H1 (cell line): ENCODE results near the gene MORC2. TPM values are rescaled to one million over a fixed set of nuclear protein-coding genes. Genes with fewer than 3 reads are reported as not detected.

Source experiments
- CTCF ChIA-PET: fragments of 300-600 bp; sonication (Branson Sonifier 250); formaldehyde crosslinking; loops from one replicate; lab custom pipeline; 2021; ENCODE audit not compliant: partially characterized antibody; lab: Charles Lee
- POLR2A ChIA-PET: fragments of 300-600 bp; sonication (Branson Sonifier 250); formaldehyde crosslinking; loops from one replicate; lab custom pipeline; 2021; ENCODE audit warnings: inconsistent platforms; ENCODE audit not compliant: partially characterized antibody; lab: Charles Lee
- DNase-seq, 2 experiments: peaks; one replicate each; pipeline versions ENCODE4 v3.0.0 to v3.0.0-alpha.2; 2010 to 2022; ENCODE audit warnings: low spot score in 2 of 2, low read depth in 1 of 2, mixed read lengths in 1 of 2
- FAIRE-seq: peaks from 2 replicates; lab custom pipeline; 2011; peaks lifted over from hg19 to GRCh38; lab: Jason Lieb, UNC
- H2AFZ ChIP-seq: 2 replicates; pipeline ENCODE4 v1.8.1; 2012; ENCODE audit warnings: low read length, inconsistent platforms
- H2AK5ac ChIP-seq: 2 replicates; pipeline ENCODE4 v1.6.1; 2013; ENCODE audit warnings: low read depth, low read length
- H2BK120ac ChIP-seq: replicated peaks from 2 replicates; pipeline ENCODE3; 2013; ENCODE audit warnings: low read depth, low read length, inconsistent platforms
- H2BK12ac ChIP-seq: 2 replicates; pipeline ENCODE4 v1.6.1; 2013; ENCODE audit warnings: low read depth, low read length
- H2BK15ac ChIP-seq: 2 replicates; pipeline ENCODE4 v1.6.1; 2013; ENCODE audit warnings: low read length
- H2BK20ac ChIP-seq: 2 replicates; pipeline ENCODE4 v1.6.1; 2013; ENCODE audit warnings: low read length
- H2BK5ac ChIP-seq: 2 replicates; pipeline ENCODE4 v1.6.1; 2013; ENCODE audit warnings: low read depth, low read length
- H3K14ac ChIP-seq: 2 replicates; pipeline ENCODE4 v1.6.1; 2013; ENCODE audit warnings: inconsistent platforms; ENCODE audit not compliant: insufficient read length
- H3K18ac ChIP-seq: 2 replicates; pipeline ENCODE4 v1.6.1; 2013; ENCODE audit warnings: low read length; ENCODE audit errors: extremely low read depth
- H3K23ac ChIP-seq: 2 replicates; pipeline ENCODE4 v1.6.1; 2013; ENCODE audit warnings: inconsistent platforms; ENCODE audit not compliant: insufficient read length
- H3K23me2 ChIP-seq: 2 replicates; pipeline ENCODE4 v1.6.1; 2013; ENCODE audit warnings: low read depth, low read length
- H3K27ac ChIP-seq: 2 replicates; pipeline ENCODE4 v1.6.1; 2011; ENCODE audit warnings: low read depth, low read length, inconsistent platforms
- H3K27me3 ChIP-seq, 4 experiments: replicated peaks in 1 of 4; 1 replicate in 1 of 4; 2 replicates in 3 of 4; pipeline versions ENCODE4 v1.6.1 to v1.8.1; 2011 to 2013; ENCODE audit warnings: low read length in 3 of 4, mild to moderate bottlenecking in 3 of 4, inconsistent platforms in 2 of 4, mixed read lengths in 2 of 4, moderate library complexity in 1 of 4; ENCODE audit not compliant: control insufficient read depth in 3 of 4, insufficient read depth in 3 of 4; ENCODE audit errors: extremely low read depth in 1 of 4
- H3K36me3 ChIP-seq, 4 experiments: 2 replicates each; pipeline versions ENCODE4 v1.6.1 to v1.8.1; 2011 to 2013; ENCODE audit warnings: mild to moderate bottlenecking in 4 of 4, low read length in 3 of 4, moderate library complexity in 2 of 4, control low read depth in 1 of 4, inconsistent platforms in 1 of 4; ENCODE audit not compliant: insufficient read depth in 4 of 4, control insufficient read depth in 2 of 4
- H3K4ac ChIP-seq: replicated peaks from 2 replicates; pipeline ENCODE3; 2013; ENCODE audit warnings: low read length, low read depth, mixed read lengths, inconsistent platforms; ENCODE audit not compliant: insufficient read length
- H3K4me1 ChIP-seq, 4 experiments: replicated peaks in 1 of 4; 1 replicate in 1 of 4; 2 replicates in 3 of 4; pipeline versions ENCODE4 v1.6.1 to v1.8.1; 2011 to 2013; ENCODE audit warnings: low read length in 3 of 4, inconsistent platforms in 2 of 4, mixed read lengths in 1 of 4; ENCODE audit not compliant: insufficient read depth in 4 of 4, control insufficient read depth in 3 of 4
- H3K4me2 ChIP-seq, 2 experiments: 2 replicates each; pipeline versions ENCODE4 v1.6.1 to v1.8.1; 2011 to 2013; ENCODE audit warnings: low read depth in 2 of 2, low read length in 2 of 2, control low read depth in 1 of 2, inconsistent platforms in 1 of 2, mild to moderate bottlenecking in 1 of 2; ENCODE audit not compliant: insufficient read depth in 1 of 2
- H3K4me3 ChIP-seq, 4 experiments: fragments of 200-600, 300-600 bp in 1 of 4; sonication (generic), shearing (Covaris generic), sonication (Bioruptor Twin) in 1 of 4; 2 replicates each; pipeline versions ENCODE4 v1.5.1 to v1.8.1; 2011 to 2016; ENCODE audit warnings: low read length in 4 of 4, low read depth in 3 of 4, control low read depth in 2 of 4, inconsistent platforms in 2 of 4, mild to moderate bottlenecking in 2 of 4, mixed read lengths in 1 of 4, moderate library complexity in 1 of 4; ENCODE audit not compliant: insufficient read depth in 2 of 4; ENCODE audit errors: extremely low read depth in 1 of 4
- H3K56ac ChIP-seq: replicated peaks from 2 replicates; pipeline ENCODE3; 2013; ENCODE audit warnings: low read depth, mild to moderate bottlenecking, mixed read lengths, low read length, inconsistent platforms; ENCODE audit not compliant: insufficient read length
- H3K79me1 ChIP-seq: 2 replicates; pipeline ENCODE4 v1.6.1; 2013; ENCODE audit warnings: low read depth, low read length, control low read depth
- H3K79me2 ChIP-seq, 2 experiments: 2 replicates each; pipeline versions ENCODE4 v1.6.1 to v1.8.1; 2012 to 2013; ENCODE audit warnings: low read length in 2 of 2, mild to moderate bottlenecking in 2 of 2, inconsistent platforms in 1 of 2; ENCODE audit not compliant: insufficient read depth in 2 of 2, control insufficient read depth in 1 of 2
- H3K9ac ChIP-seq, 4 experiments: replicated peaks in 1 of 4; 1 replicate in 1 of 4; 2 replicates in 3 of 4; pipeline versions ENCODE4 v1.6.1 to v1.8.1; 2011 to 2013; ENCODE audit warnings: low read depth in 3 of 4, low read length in 3 of 4, control low read depth in 2 of 4, mild to moderate bottlenecking in 2 of 4, moderate library complexity in 2 of 4, inconsistent platforms in 1 of 4; ENCODE audit errors: extremely low read depth in 1 of 4
- H3K9me3 ChIP-seq, 2 experiments: 2 replicates each; pipeline versions ENCODE4 v1.6.1 to v1.8.1; 2012 to 2013; ENCODE audit warnings: mild to moderate bottlenecking in 2 of 2, moderate library complexity in 2 of 2, control low read depth in 1 of 2, inconsistent platforms in 1 of 2, low read depth in 1 of 2, low read length in 1 of 2, mixed read lengths in 1 of 2; ENCODE audit not compliant: insufficient read depth in 2 of 2
- H4K20me1 ChIP-seq, 2 experiments: replicated peaks in 1 of 2; 2 replicates each; pipeline versions ENCODE3 to v1.8.1; 2011 to 2013; ENCODE audit warnings: inconsistent platforms in 2 of 2, low read length in 2 of 2, mild to moderate bottlenecking in 1 of 2; ENCODE audit not compliant: insufficient read depth in 2 of 2, control insufficient read depth in 1 of 2
- H4K5ac ChIP-seq: 2 replicates; pipeline ENCODE4 v1.6.1; 2013; ENCODE audit warnings: low read length, low read depth, mixed read lengths, inconsistent platforms; ENCODE audit not compliant: insufficient read length
- H4K8ac ChIP-seq: 2 replicates; pipeline ENCODE4 v1.8.0; 2013; ENCODE audit warnings: mild to moderate bottlenecking, moderate library complexity, low read length, inconsistent platforms; ENCODE audit not compliant: insufficient read depth; ENCODE audit errors: extremely low read depth
- H4K91ac ChIP-seq: replicated peaks from 2 replicates; pipeline ENCODE3; 2013; ENCODE audit warnings: low read length, mixed read lengths, inconsistent platforms; ENCODE audit not compliant: insufficient read length
- CEBPB ChIP-seq: IDR thresholded peaks from 2 replicates; pipeline ENCODE4 v1.6.1; 2012; ENCODE audit warnings: low read depth, low read length
- EGR1 ChIP-seq: IDR thresholded peaks from 2 replicates; pipeline ENCODE4 v1.6.1; 2011; ENCODE audit warnings: low read depth, low read length, borderline replicate concordance
- GABPA ChIP-seq: IDR thresholded peaks from 2 replicates; pipeline ENCODE4 v1.6.1; 2011; ENCODE audit warnings: mild to moderate bottlenecking, low read length, moderate library complexity, borderline replicate concordance; ENCODE audit not compliant: insufficient read depth
- HDAC2 ChIP-seq, 2 experiments: fragments of 300-600 bp in 1 of 2; sonication (generic) in 1 of 2; IDR thresholded peaks; 2 replicates each; pipeline ENCODE4 v1.6.1; 2011 to 2012; ENCODE audit warnings: low read depth in 2 of 2, low read length in 2 of 2, mild to moderate bottlenecking in 2 of 2, moderate library complexity in 2 of 2, borderline replicate concordance in 1 of 2, inconsistent platforms in 1 of 2
- KDM4A ChIP-seq: IDR thresholded peaks from one replicate; pipeline ENCODE4 v1.7.1; 2012; ENCODE audit warnings: low read depth, mild to moderate bottlenecking, moderate library complexity, low read length, inconsistent platforms; ENCODE audit not compliant: severe bottlenecking
- RXRA ChIP-seq: IDR thresholded peaks from 2 replicates; pipeline ENCODE4 v1.6.1; 2011; ENCODE audit warnings: low read depth, mild to moderate bottlenecking, low read length, moderate library complexity; ENCODE audit not compliant: insufficient read depth
- SAP30 ChIP-seq: fragments of 300-600 bp; sonication (generic); IDR thresholded peaks from 2 replicates; pipeline ENCODE4 v1.7.1; 2012; ENCODE audit warnings: low read length, moderate library complexity, mild to moderate bottlenecking, inconsistent platforms; ENCODE audit not compliant: insufficient read depth, insufficient replicate concordance
- SIRT6 ChIP-seq: IDR thresholded peaks from one replicate; pipeline ENCODE4 v1.7.1; 2012; ENCODE audit warnings: low read length, inconsistent platforms
- SP2 ChIP-seq: IDR thresholded peaks from 2 replicates; pipeline ENCODE4 v1.6.1; 2012; ENCODE audit warnings: mild to moderate bottlenecking, low read length, inconsistent platforms
- TBP ChIP-seq: IDR thresholded peaks from 2 replicates; pipeline ENCODE4 v1.6.1; 2011; ENCODE audit warnings: low read depth, low read length, improper control_type of control experiment
- TEAD4 ChIP-seq: IDR thresholded peaks from 2 replicates; pipeline ENCODE4 v1.6.1; 2012; ENCODE audit warnings: low read depth, low read length, inconsistent platforms, mixed read lengths
- polyA plus RNA-seq, 7 experiments: library from polyadenylated mRNA; depleted of rRNA in 3 of 7; stranded (reverse) in 5 of 7; unstranded in 2 of 7; fragments of >200 nt in 5 of 7; fragments of 200-250 nt in 2 of 7; gene quantifications; 1 replicate in 5 of 7; 2 replicates in 1 of 7; 4 replicates in 1 of 7; pipeline versions ENCODE4 v1.2.1 to v1.2.3, GENCODE V29; 2011 to 2013; ENCODE audit warnings: missing spikeins in 2 of 7, mixed read lengths in 2 of 7
- total RNA-seq: library from RNA; stranded (reverse); fragmentation: NEBNext Ultra II Directional; extraction: Animal tissue kit (Norgen Biotek cat#: 25700); gene quantifications from 2 replicates; pipeline ENCODE4 v1.2.1, GENCODE V29; 2021
- TF ChIP-seq, protein P1 (sequence below): IDR thresholded peaks from 2 replicates; pipeline ENCODE4 v1.6.1; 2011; ENCODE audit warnings: low read depth, mild to moderate bottlenecking, low read length; ENCODE audit not compliant: insufficient read depth
- TF ChIP-seq, protein P2 (sequence below): IDR thresholded peaks from 2 replicates; pipeline ENCODE4 v1.6.1; 2012; ENCODE audit warnings: inconsistent platforms
- TF ChIP-seq, protein P3 (sequence below): IDR thresholded peaks from 2 replicates; pipeline ENCODE4 v1.6.1; 2012; ENCODE audit warnings: inconsistent platforms

MORC2 gene
- total and polyA plus RNA-seq, 2 of the 8 experiments (the other 6 are each of a cell fraction or from before 2014, with no cell fraction given): 15.4 to 68.0 TPM

DNA sequence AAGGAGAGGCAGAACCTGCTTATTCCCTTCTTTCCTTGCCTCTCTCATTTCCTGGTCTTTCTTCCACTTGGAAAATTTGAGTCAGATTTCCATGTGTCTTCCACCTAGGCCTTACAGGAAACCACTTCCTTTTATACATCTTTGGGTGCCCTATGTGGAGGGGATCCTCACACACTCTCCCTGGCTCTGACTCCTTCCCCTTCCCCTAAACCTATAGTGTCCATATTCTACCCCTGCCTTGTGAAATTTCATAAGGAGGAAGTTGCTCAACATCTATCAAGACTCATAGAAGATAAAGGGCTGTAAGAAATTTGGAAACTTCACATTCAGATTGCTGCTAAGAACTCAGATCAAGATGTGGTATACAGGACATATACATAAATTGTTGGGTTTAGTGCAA is 20.9 kb upstream of the MORC2 start:
- Histone ChIP-seq H2BK12ac (no peak overlapping the region), H3K56ac (no peak overlapping the region), H3K79me1 (peaks cover 2% of the 10 kb centered on the region; the same call in 1 of the 2 replicates), H3K79me2 (no peaks in the 10 kb centered on the region), H3K4me3 (no peak overlapping the region), H2BK120ac (no peak overlapping the region), H3K36me3 (no peaks in the 10 kb centered on the region), H3K9me3 (peaks cover 4% of the 10 kb centered on the region in 2 experiments; a peak in 3 of 4 replicates), H2AK5ac (no peak overlapping the region), H2BK5ac (no peak overlapping the region), H3K9ac (no peak overlapping the region), H2BK20ac (no peak overlapping the region), H3K4ac (no peak overlapping the region), H3K23me2 (no peaks in the 10 kb centered on the region), H4K91ac (no peak overlapping the region), H3K14ac (no peak overlapping the region), H4K5ac (no peak overlapping the region), H3K4me1 (peaks cover 0 to 5% (median 2%) of the 10 kb centered on the region in 4 experiments; a peak in 2 of 7 replicates), H3K23ac (no peak overlapping the region), H3K27me3 (no peaks in the 10 kb centered on the region), H3K18ac (no peak overlapping the region), H4K8ac (no peak overlapping the region), H2AFZ (no peak overlapping the region), H3K27ac (no peak overlapping the region), H3K4me2 (no peak overlapping the region), H2BK15ac (no peak overlapping the region), H4K20me1 (peaks cover 0 to 2% of the 10 kb centered on the region in 2 experiments)
- FAIRE-seq (no peak), DNase-seq (no peak)
- ChIA-PET POLR2A (no interaction called here), CTCF (no interaction called here)
- TF ChIP-seq, protein P1, sequence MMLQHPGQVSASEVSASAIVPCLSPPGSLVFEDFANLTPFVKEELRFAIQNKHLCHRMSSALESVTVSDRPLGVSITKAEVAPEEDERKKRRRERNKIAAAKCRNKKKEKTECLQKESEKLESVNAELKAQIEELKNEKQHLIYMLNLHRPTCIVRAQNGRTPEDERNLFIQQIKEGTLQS: no peak
- TF ChIP-seq SAP30 (no peak), EGR1 (no peak), SIRT6 (no peak), SP2 (no peak), CEBPB (no peak), GABPA (no peak), TBP (no peak), RXRA (no peak), KDM4A (no peak), HDAC2 (IDR thresholded peaks at IDR 0.05; ENCODE audit: borderline replicate concordance in 1 of 2, low read depth in 2 of 2, low read length in 2 of 2) (no peak), TEAD4 (no peak)
- TF ChIP-seq, protein P2, sequence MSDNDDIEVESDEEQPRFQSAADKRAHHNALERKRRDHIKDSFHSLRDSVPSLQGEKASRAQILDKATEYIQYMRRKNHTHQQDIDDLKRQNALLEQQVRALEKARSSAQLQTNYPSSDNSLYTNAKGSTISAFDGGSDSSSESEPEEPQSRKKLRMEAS: no peak
- TF ChIP-seq, protein P3, sequence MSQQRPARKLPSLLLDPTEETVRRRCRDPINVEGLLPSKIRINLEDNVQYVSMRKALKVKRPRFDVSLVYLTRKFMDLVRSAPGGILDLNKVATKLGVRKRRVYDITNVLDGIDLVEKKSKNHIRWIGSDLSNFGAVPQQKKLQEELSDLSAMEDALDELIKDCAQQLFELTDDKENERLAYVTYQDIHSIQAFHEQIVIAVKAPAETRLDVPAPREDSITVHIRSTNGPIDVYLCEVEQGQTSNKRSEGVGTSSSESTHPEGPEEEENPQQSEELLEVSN: no peak
